Brain microvascular endothelial cell (primary cell): ENCODE data around the gene SLC22A23.
A peak's percentile ranks its signal among the peaks of the same experiment; 100 is the strongest.

Experiments
- DNase-seq: peaks from one replicate; pipeline ENCODE4 v3.0.0-alpha.2; 2020
- H3K27ac ChIP-seq: fragments of 250-450 bp; sonication (Bioruptor Pico); 2 replicates; pipeline ENCODE4 v1.5.1; 2020; ENCODE audit warnings: mild to moderate bottlenecking, moderate library complexity
- H3K27me3 ChIP-seq: fragments of 250-450 bp; sonication (Bioruptor Pico); replicated peaks from 2 replicates; pipeline ENCODE4 v1.5.1; 2020; ENCODE audit warnings: mild to moderate bottlenecking
- H3K36me3 ChIP-seq: fragments of 250-450 bp; sonication (Bioruptor Pico); replicated peaks from 2 replicates; pipeline ENCODE4 v1.5.1; 2020; ENCODE audit warnings: mild to moderate bottlenecking
- H3K4me3 ChIP-seq: 2 replicates; pipeline ENCODE4 v1.5.1; 2011; ENCODE audit warnings: low read depth, mild to moderate bottlenecking, control low read depth, low read length, moderate library complexity
- in situ Hi-C: cut with HindIII; loops from 2 replicates; pipeline ENCODE4 v1.10.0; 2017; ENCODE audit warnings: low sequenced_read_pairs, low pct_ligation_motif_present
- TF ChIP-seq, protein P1 (sequence below): IDR thresholded peaks from 2 replicates; pipeline ENCODE4 v1.5.1; 2011; ENCODE audit warnings: low read depth, mild to moderate bottlenecking, moderate library complexity, low read length, control low read depth, inconsistent platforms; ENCODE audit errors: missing control alignments

The SLC22A23 gene

DNA sequence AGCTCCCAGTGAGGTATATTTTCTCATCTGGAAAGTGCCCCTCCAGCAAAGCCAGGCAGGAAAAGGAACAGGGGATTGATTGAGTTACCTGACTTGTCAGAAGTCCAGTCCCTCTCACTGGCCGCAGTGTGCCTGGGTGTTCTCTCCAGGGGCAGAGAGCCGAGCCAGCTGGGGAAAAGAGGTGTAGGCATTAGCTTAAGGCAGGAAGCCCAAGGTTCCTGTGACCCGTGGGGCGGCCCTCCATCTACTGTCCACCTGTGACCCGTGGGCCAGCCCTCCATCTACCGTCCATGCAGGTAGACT, 195.4 kb downstream of the SLC22A23 start:
- DNase-seq = no peak
- no peak overlapping the region for H3K4me3 ChIP-seq
- H3K27me3 ChIP-seq = no peaks in the 10 kb centered on the region
- TF ChIP-seq, protein P1, sequence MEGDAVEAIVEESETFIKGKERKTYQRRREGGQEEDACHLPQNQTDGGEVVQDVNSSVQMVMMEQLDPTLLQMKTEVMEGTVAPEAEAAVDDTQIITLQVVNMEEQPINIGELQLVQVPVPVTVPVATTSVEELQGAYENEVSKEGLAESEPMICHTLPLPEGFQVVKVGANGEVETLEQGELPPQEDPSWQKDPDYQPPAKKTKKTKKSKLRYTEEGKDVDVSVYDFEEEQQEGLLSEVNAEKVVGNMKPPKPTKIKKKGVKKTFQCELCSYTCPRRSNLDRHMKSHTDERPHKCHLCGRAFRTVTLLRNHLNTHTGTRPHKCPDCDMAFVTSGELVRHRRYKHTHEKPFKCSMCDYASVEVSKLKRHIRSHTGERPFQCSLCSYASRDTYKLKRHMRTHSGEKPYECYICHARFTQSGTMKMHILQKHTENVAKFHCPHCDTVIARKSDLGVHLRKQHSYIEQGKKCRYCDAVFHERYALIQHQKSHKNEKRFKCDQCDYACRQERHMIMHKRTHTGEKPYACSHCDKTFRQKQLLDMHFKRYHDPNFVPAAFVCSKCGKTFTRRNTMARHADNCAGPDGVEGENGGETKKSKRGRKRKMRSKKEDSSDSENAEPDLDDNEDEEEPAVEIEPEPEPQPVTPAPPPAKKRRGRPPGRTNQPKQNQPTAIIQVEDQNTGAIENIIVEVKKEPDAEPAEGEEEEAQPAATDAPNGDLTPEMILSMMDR = no peak
- no peak overlapping the region for H3K27ac ChIP-seq
- H3K36me3 ChIP-seq = peaks cover 14% of the 10 kb centered on the region
- in situ Hi-C loops = no loop called here

DNA sequence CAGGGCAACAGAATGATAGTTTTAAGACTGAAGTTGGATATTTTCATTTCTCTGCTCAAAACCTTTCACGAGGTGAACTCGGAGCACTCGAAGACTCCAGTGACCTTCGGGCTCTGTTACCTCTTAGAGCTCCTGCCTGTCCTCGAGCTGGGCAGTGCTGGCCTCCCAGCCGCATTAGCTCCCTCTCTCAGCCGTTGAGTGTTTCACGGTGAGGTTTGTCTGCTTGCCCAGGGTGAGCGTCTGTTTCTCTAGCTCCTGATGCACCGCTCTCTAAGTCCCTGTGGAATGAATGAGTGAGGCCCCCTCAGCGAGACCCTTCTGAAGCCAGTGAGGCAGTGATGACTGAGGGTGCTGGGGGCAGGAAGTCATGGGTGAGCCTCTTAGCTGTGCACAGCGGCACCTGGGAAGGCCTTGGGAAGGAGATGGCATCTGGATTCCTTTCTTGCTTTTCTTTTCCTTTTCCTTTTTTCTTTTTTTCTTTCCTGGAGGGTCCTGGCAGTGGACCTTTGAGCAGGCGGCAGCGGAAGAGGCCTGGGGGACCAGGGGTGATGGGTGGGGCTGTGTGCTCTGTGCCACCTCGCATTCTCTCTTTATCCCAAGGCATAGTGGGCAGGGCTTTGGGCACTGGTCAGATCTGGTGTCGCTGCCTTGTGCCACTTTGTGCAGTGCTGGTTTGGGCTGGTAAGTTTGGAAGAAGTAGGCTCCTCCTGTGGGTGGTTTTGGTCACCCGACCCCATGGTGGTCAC, 195.9 kb downstream of the SLC22A23 start:
- no peak overlapping the region for H3K27ac ChIP-seq
- no peaks in the 10 kb centered on the region for H3K27me3 ChIP-seq
- in situ Hi-C loops = no loop called here
- TF ChIP-seq, protein P1 = no peak
- DNase-seq = no peak
- H3K4me3 ChIP-seq = no peak overlapping the region
- peaks cover 14% of the 10 kb centered on the region for H3K36me3 ChIP-seq

DNA sequence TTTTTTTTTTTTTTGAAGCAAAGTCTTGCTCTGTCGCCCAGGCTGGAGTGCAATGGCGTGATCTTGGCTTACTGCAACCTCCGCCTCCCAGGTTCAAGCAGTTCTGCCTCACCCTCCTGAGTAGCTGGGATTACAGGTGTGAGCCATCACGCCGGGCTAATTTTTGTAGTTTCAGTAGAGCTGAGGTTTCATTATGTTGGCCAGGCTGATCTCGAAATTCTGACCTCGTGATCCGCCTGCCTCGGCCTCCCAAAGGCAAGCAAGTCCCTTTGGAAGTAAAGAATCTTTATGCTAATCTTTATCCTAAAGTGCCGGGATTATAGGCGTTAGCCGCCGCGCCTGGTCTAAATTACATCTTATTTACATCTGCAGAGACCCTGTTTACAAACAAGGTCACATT, 196.6 kb downstream of the SLC22A23 start:
- peaks cover 14% of the 10 kb centered on the region for H3K36me3 ChIP-seq
- H3K27ac ChIP-seq = no peak overlapping the region
- TF ChIP-seq, protein P1 = no peak
- in situ Hi-C loops = no loop called here
- no peak overlapping the region for H3K4me3 ChIP-seq
- no peaks in the 10 kb centered on the region for H3K27me3 ChIP-seq
- DNase-seq = no peak

DNA sequence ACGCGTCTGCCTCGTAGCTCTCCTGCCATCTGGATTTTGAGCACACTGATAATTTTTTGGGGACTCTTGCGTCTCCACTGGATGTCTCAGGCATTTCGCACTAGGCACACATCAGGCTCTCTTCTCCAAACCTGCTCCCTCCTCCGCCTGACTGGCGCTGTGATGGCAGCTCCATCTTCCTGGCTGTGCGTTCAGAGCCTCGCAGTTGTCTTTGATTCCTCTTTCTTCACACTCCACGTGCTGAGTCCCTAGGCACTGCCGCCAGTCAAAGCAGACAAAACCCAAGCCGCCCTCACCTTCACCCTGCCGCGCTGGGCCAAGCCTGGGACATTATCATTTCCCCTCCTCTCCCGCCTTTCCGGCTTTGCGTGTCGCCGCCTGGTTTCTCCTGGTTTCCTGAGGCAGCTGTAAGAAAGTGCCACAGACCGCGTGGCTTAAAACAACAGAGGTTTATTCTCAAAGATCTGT, 197.3 kb downstream of the SLC22A23 start:
- peak overlapping the region; percentile 54 for H3K27ac ChIP-seq
- no peaks in the 10 kb centered on the region for H3K27me3 ChIP-seq
- H3K4me3 ChIP-seq = peak overlapping the region; percentile 94
- peaks cover 12% of the 10 kb centered on the region for H3K36me3 ChIP-seq
- TF ChIP-seq, protein P1 = peak; percentile 25
- peak; percentile 34 for DNase-seq
- in situ Hi-C loops = no loop called here

DNA sequence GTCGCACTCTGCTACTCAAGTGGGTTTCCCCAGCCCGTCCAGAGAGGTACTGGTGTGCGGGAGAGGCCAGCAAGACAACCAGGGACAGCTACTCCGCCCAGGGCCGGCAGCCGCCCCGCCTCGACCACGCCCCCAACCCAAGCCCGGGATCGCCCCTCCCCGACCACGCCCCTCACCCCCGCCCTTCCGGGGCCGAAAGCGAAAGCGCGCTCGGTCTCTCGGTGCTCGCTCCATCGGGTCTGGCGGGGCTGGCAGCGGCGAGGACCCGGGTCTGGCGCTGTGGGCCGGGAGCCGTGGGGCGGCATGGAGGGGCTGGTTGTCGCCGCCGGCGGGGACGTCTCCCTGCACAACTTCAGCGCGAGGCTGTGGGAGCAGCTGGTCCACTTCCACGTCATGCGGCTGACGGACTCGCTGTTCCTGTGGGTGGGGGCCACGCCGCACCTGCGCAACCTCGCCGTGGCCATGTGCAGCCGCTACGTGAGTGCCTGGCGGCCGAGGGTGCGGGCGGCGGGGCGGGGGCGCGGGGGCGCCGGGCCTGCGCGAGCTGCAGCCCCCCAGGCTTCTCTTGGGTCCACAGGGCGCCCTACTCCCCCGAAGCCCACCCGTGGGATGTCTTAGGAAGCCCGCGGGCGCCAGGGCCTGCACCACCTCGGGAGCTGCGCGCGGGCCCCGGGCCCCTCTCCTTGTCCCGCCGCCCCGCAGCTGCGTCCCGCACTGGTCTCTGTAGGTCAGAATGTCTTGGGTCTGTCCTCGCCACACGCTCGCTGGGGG, 197.9 kb downstream of the SLC22A23 start, which contains the start of gene PSMG4:
Gene PSMG4, plus strand, starts transcription at position 228 of the 771 bp plus-strand sequence. Its CDS starts 76 bp downstream, at position 304.
- peak; percentile 86 for DNase-seq
- in situ Hi-C loops = no loop called here
- TF ChIP-seq, protein P1 = no peak
- Histone ChIP-seq H3K36me3 (peaks cover 7% of the 10 kb centered on the region), H3K27ac (peak within 1 kb of the TSS; percentile 54), H3K4me3 (peak within 1 kb of the TSS; percentile 94), H3K27me3 (no peaks in the 10 kb centered on the region)
